ENCODE measurements around the gene TMEM63C.

The TMEM63C gene

GRCh38 chr14:77264466-77265186 is 83.0 kb downstream of the TMEM63C start:
- Histone ChIP-seq H3K9me3 (no peaks in the 10 kb centered on the region), H3K4me3 (ENCODE audit: low read depth in 1 of 2, low read length in 1 of 2) (no peak overlapping the region), H3K36me3 (no peaks in the 10 kb centered on the region), H3K27ac (no peak overlapping the region), H3K27me3 (peaks cover 50% of the 10 kb centered on the region), H3K4me1 (ENCODE audit: control insufficient read depth in 1 of 2, insufficient read depth in 1 of 2, low read depth in 1 of 2, low read length in 1 of 2) (no peaks in the 10 kb centered on the region)
- TF ChIP-seq CTCF (IDR thresholded peaks at IDR 0.05), result no peak

GRCh38 chr14:77265187-77265515 is 83.6 kb downstream of the TMEM63C start:
- H3K36me3 ChIP-seq, result no peaks in the 10 kb centered on the region
- no peak for TF ChIP-seq CTCF (IDR thresholded peaks at IDR 0.05)
- no peaks in the 10 kb centered on the region for H3K4me1 ChIP-seq (ENCODE audit: control insufficient read depth in 1 of 2, insufficient read depth in 1 of 2, low read depth in 1 of 2, low read length in 1 of 2)
- no peaks in the 10 kb centered on the region for H3K9me3 ChIP-seq
- peaks cover 55% of the 10 kb centered on the region for H3K27me3 ChIP-seq
- no peak overlapping the region for H3K4me3 ChIP-seq (ENCODE audit: low read depth in 1 of 2, low read length in 1 of 2)
- no peak overlapping the region for H3K27ac ChIP-seq

GRCh38 chr14:77265561-77266335 is 84.2 kb downstream of the TMEM63C start:
- Histone ChIP-seq H3K36me3 (no peaks in the 10 kb centered on the region), H3K9me3 (no peaks in the 10 kb centered on the region), H3K27me3 (peaks cover 57% of the 10 kb centered on the region), H3K4me3 (ENCODE audit: low read depth in 1 of 2, low read length in 1 of 2) (no peak overlapping the region), H3K4me1 (ENCODE audit: control insufficient read depth in 1 of 2, insufficient read depth in 1 of 2, low read depth in 1 of 2, low read length in 1 of 2) (no peaks in the 10 kb centered on the region), H3K27ac (no peak overlapping the region)
- no peak for TF ChIP-seq CTCF (IDR thresholded peaks at IDR 0.05)

GRCh38 chr14:77266336-77266735 is 84.7 kb downstream of the TMEM63C start:
- Histone ChIP-seq H3K27ac (no peak overlapping the region), H3K4me1 (ENCODE audit: control insufficient read depth in 1 of 2, insufficient read depth in 1 of 2, low read depth in 1 of 2, low read length in 1 of 2) (no peaks in the 10 kb centered on the region), H3K36me3 (no peaks in the 10 kb centered on the region), H3K9me3 (no peaks in the 10 kb centered on the region), H3K27me3 (peaks cover 63% of the 10 kb centered on the region), H3K4me3 (ENCODE audit: low read depth in 1 of 2, low read length in 1 of 2) (no peak overlapping the region)
- no peak for TF ChIP-seq CTCF (IDR thresholded peaks at IDR 0.05)

- H3K27me3 ChIP-seq, result peaks cover 75% of the 10 kb centered on the region
- H3K9me3 ChIP-seq, result no peaks in the 10 kb centered on the region
- H3K27ac ChIP-seq, result no peak overlapping the region
- no peaks in the 10 kb centered on the region for H3K4me1 ChIP-seq (ENCODE audit: control insufficient read depth in 1 of 2, insufficient read depth in 1 of 2, low read depth in 1 of 2, low read length in 1 of 2)
- TF ChIP-seq CTCF (IDR thresholded peaks at IDR 0.05), result no peak
- no peak overlapping the region for H3K4me3 ChIP-seq (ENCODE audit: low read depth in 1 of 2, low read length in 1 of 2)
- no peaks in the 10 kb centered on the region for H3K36me3 ChIP-seq
These were observed 86.5 kb downstream of the TMEM63C start for GRCh38 chr14:77267937-77268699.
